ENCODE data around the gene IGF2. TPM values are rescaled to one million over a fixed set of nuclear protein-coding genes. Genes with fewer than 3 reads are reported as not detected.
A peak's percentile ranks its signal among the peaks of the same experiment; 100 is the strongest.

Gene IGF2
- total RNA-seq, 1 experiment from 2014 or later: not detected

DNA sequence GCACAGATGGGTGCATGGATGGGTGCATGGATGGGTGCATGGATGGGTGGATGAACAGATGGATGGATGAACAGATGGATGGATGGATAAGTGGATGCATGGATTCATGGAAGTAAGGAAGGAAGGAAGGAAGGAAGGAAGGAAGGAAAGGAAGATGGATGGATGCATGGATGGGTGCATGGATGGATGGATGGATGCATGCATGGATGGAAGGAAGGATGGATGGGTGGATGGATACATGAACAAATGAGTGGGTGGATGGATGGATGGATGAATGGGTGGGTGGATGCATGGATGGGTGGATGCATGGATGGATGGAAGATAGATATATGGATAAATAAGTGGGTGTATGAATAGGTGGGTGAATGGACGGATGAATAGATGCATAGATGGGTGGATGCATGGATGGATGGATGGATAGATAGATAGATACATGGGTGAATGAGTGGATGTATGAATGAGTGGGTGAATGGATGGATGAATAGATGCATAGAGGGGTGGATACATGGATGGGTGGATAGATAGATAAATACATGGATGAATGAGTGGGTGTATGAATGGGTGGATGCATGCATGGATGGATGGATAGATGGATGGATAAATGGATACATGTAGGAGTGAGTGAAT is 32.5 kb downstream of the IGF2 start:
- Histone ChIP-seq H3K4me3 (no peak overlapping the region), H3K27me3 (no peaks in the 10 kb centered on the region), H3K36me3 (no peaks in the 10 kb centered on the region), H3K9me3 (no peaks in the 10 kb centered on the region)
- no peak for DNase-seq

GRCh38 chr11:2105511-2105910 is 33.7 kb downstream of the IGF2 start:
- no peak for DNase-seq
- Histone ChIP-seq H3K36me3 (no peaks in the 10 kb centered on the region), H3K27me3 (no peaks in the 10 kb centered on the region)

GRCh38 chr11:2104524-2105440 is 34.4 kb downstream of the IGF2 start:
- Histone ChIP-seq H3K27me3 (no peaks in the 10 kb centered on the region), H3K4me3 (no peak overlapping the region), H3K36me3 (no peaks in the 10 kb centered on the region), H3K9me3 (no peaks in the 10 kb centered on the region)
- DNase-seq: no peak

More at GRCh38 chr11:2105511-2105910, 33.7 kb downstream of the IGF2 start:
- H3K9me3 ChIP-seq: no peaks in the 10 kb centered on the region
- no peak overlapping the region for H3K4me3 ChIP-seq

- no peak for DNase-seq
- H3K36me3 ChIP-seq: no peaks in the 10 kb centered on the region
- no peaks in the 10 kb centered on the region for H3K27me3 ChIP-seq
- no peaks in the 10 kb centered on the region for H3K9me3 ChIP-seq
- no peak overlapping the region for H3K4me3 ChIP-seq
Observed at GRCh38 chr11:2103668-2104523, 35.3 kb downstream of the IGF2 start.

GRCh38 chr11:2102883-2103213 is 36.3 kb downstream of the IGF2 start:
- no peak for DNase-seq

DNA sequence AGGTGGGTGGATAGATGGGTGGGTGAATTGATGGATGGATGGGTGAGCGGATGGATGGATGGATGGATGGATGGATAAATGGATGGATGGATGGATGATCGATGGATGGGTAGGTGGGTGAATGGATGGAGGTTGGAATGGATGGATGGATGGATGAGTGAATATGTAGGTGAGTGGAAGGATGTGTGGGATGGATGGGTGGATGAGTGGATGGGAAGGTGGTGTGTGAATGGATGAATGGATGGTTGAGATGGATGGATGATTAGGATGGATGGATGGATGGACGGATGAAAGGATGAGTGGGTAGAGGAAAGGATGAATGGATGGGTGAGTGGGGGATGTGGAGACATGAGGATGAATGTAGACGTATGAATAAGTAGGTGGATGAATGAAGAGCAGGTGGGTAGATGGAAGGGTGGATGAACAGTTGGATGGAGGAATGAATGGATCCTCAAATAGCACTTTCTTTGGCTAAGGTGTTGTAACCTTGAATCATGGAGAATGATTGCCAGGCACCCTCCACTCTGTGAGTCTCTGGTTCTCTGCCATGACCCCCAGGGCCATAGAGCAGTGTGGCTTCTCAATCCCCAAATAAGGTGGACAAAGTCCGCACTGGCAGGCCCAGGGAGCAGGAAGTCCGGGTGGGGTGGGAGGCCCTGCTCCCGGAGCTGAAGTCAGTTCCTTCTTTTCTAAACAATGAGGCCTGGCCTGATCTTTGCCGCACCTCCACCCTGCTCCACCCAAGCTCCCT is 36.9 kb downstream of the IGF2 start:
- DNase-seq: no peak
- no peaks in the 10 kb centered on the region for H3K27me3 ChIP-seq
- no peaks in the 10 kb centered on the region for H3K9me3 ChIP-seq

More at GRCh38 chr11:2102883-2103213, 36.3 kb downstream of the IGF2 start:
- H3K36me3 ChIP-seq: no peaks in the 10 kb centered on the region
- no peaks in the 10 kb centered on the region for H3K27me3 ChIP-seq
- H3K9me3 ChIP-seq: no peaks in the 10 kb centered on the region
- no peak overlapping the region for H3K4me3 ChIP-seq

GRCh38 chr11:2101171-2101675 is 38.0 kb downstream of the IGF2 start:
- no peaks in the 10 kb centered on the region for H3K36me3 ChIP-seq
- no peak for DNase-seq
- H3K9me3 ChIP-seq: no peaks in the 10 kb centered on the region
- H3K4me3 ChIP-seq: no peak overlapping the region
- no peaks in the 10 kb centered on the region for H3K27me3 ChIP-seq

More for the DNA sequence above, 36.9 kb downstream of the IGF2 start:
- Histone ChIP-seq H3K36me3 (no peaks in the 10 kb centered on the region), H3K4me3 (no peak overlapping the region)

- H3K27me3 ChIP-seq: no peaks in the 10 kb centered on the region
- no peaks in the 10 kb centered on the region for H3K36me3 ChIP-seq
- no peak overlapping the region for H3K4me3 ChIP-seq
- no peak for DNase-seq
- H3K9me3 ChIP-seq: no peaks in the 10 kb centered on the region
Observed at GRCh38 chr11:2100361-2101170, 38.6 kb downstream of the IGF2 start.

GRCh38 chr11:2099516-2100349 is 39.5 kb downstream of the IGF2 start:
- Histone ChIP-seq H3K9me3 (no peaks in the 10 kb centered on the region), H3K27me3 (no peaks in the 10 kb centered on the region), H3K36me3 (no peaks in the 10 kb centered on the region), H3K4me3 (no peak overlapping the region)
- DNase-seq: peak; percentile 34

GRCh38 chr11:2098691-2099515 is 40.3 kb downstream of the IGF2 start:
- Histone ChIP-seq H3K4me3 (no peak overlapping the region), H3K9me3 (no peaks in the 10 kb centered on the region), H3K36me3 (no peaks in the 10 kb centered on the region), H3K27me3 (no peaks in the 10 kb centered on the region)
- no peak for DNase-seq

GRCh38 chr11:2097998-2098690 is 41.0 kb downstream of the IGF2 start:
- DNase-seq: no peak
- no peaks in the 10 kb centered on the region for H3K36me3 ChIP-seq

DNA sequence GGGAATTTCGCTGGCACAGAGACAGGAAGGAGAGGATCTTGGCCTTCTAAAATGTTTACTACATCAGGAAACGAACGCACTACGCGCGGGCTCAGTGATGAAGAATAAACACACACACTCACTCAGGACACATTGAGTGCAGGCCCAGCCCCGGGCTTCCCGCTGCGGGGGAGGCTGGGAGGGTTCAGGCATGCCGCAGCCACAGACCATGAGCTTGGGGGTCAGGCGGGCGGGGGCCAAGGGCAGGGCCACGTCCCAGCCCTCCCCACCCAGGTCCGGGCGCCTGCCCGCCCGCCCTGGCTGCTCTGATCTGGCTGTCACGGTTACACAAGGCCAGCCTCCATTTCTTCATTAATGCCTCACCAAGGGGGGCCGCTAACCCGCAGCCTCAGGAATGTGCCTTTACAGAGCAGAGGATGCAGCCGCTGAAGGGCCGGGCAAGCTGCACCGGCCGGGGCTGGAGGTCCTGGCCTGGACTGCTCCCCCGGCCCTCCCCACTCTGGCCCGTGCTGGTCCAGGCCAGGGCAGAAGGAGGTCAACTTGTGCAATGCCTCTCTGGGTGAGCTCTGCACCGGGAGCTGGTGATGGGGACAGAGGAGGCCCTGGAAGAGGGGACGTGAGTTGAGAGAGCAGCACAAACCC is 41.7 kb downstream of the IGF2 start:
- no peak overlapping the region for H3K4me3 ChIP-seq

More at GRCh38 chr11:2097998-2098690, 41.0 kb downstream of the IGF2 start:
- Histone ChIP-seq H3K27me3 (no peaks in the 10 kb centered on the region), H3K4me3 (no peak overlapping the region), H3K9me3 (no peaks in the 10 kb centered on the region)

GRCh38 chr11:2096919-2097301 is 42.3 kb downstream of the IGF2 start:
- no peaks in the 10 kb centered on the region for H3K27me3 ChIP-seq
- no peak overlapping the region for H3K4me3 ChIP-seq
- DNase-seq: no peak
- H3K36me3 ChIP-seq: no peaks in the 10 kb centered on the region
- H3K9me3 ChIP-seq: no peaks in the 10 kb centered on the region

More for the DNA sequence above, 41.7 kb downstream of the IGF2 start:
- no peak for DNase-seq
- H3K27me3 ChIP-seq: no peaks in the 10 kb centered on the region
- H3K9me3 ChIP-seq: no peaks in the 10 kb centered on the region
- H3K36me3 ChIP-seq: no peaks in the 10 kb centered on the region
